Activated naive CD4-positive, alpha-beta T cell treated with anti-CD3 and anti-CD28 coated beads for 36 hours (primary cell): ENCODE results near the gene TMEM50A. TPM values are rescaled to one million over a fixed set of nuclear protein-coding genes. Genes with fewer than 3 reads are reported as not detected.
"Not testable (repeated sequence)": the region's sequence is repeated elsewhere in the genome, so short reads cannot be mapped to it uniquely, and the experiment has no call there.

ENCODE experiments used
- CTCF ChIA-PET: fragments of 350-600 bp; sonication (Branson Sonifier 250); formaldehyde crosslinking; loops from one replicate; lab custom pipeline; 2021; ENCODE audit warnings: antibody characterized with exemption; lab: Charles Lee
- DNase-seq: peaks from one replicate; pipeline ENCODE4 v3.0.0-alpha.2; 2020
- H3K27ac Mint-ChIP-seq: one replicate; pipeline ENCODE4 v1.8.0; 2021; ENCODE audit warnings: mild to moderate bottlenecking, mixed read lengths
- H3K27me3 Mint-ChIP-seq: one replicate; pipeline ENCODE4 v1.8.0; 2021; ENCODE audit warnings: low read depth, mixed read lengths
- H3K36me3 Mint-ChIP-seq: one replicate; pipeline ENCODE4 v1.8.0; 2021; ENCODE audit warnings: low read depth, mixed read lengths
- H3K4me1 Mint-ChIP-seq: one replicate; pipeline ENCODE4 v1.8.0; 2021; ENCODE audit warnings: low read depth, mixed read lengths
- H3K4me3 Mint-ChIP-seq: one replicate; pipeline ENCODE4 v1.8.0; 2021; ENCODE audit warnings: mild to moderate bottlenecking, moderate library complexity, mixed read lengths
- H3K9me3 Mint-ChIP-seq: one replicate; pipeline ENCODE4 v1.8.0; 2021; ENCODE audit warnings: mixed read lengths
- intact Hi-C: fragments of 100-400 bp; cut with micrococcal nuclease; formaldehyde crosslinking; loops from one replicate; pipeline ENCODE4 v1.15.1; 2023
- total RNA-seq, 2 experiments: library from RNA; stranded (reverse); gene quantifications; one replicate each; pipeline ENCODE4 v1.2.3, GENCODE V29; 2021

The TMEM50A gene
- total RNA-seq, 2 experiments from 2014 or later: 96.2 to 98.3 TPM

GRCh38 chr1:25342846-25343245 lies 4.7 kb downstream of the TMEM50A start:
- CTCF ChIA-PET: interaction anchor here (0.6 to 1.0 kb wide), 2 partner anchors 12 to 178 kb away, joined by 4 to 6 read pairs; no protein-coding TSS in a partner anchor
- DNase-seq: no peak
- Mint-ChIP-seq H3K27me3 (no peaks in the 10 kb centered on the region), H3K27ac (no peak overlapping the region), H3K4me3 (no peak overlapping the region), H3K36me3 (peaks cover 9% of the 10 kb centered on the region), H3K9me3 (no peaks in the 10 kb centered on the region), H3K4me1 (peaks cover 26% of the 10 kb centered on the region)
- intact Hi-C loops: no loop called here

GRCh38 chr1:25343872-25344271 lies 5.7 kb downstream of the TMEM50A start:
- intact Hi-C loops: no loop called here

GRCh38 chr1:25347556-25347955 lies 9.4 kb downstream of the TMEM50A start:
- CTCF ChIA-PET: interaction anchor here (1.5 kb wide), 1 partner anchor 140 kb away, joined by 4 read pairs; no protein-coding TSS in a partner anchor
- no peak overlapping the region for H3K27ac Mint-ChIP-seq

More at GRCh38 chr1:25343872-25344271, 5.7 kb downstream of the TMEM50A start:
- CTCF ChIA-PET: no interaction called here
- Mint-ChIP-seq H3K27me3 (no peaks in the 10 kb centered on the region), H3K9me3 (no peaks in the 10 kb centered on the region), H3K36me3 (peaks cover 12% of the 10 kb centered on the region), H3K4me1 (peaks cover 26% of the 10 kb centered on the region), H3K4me3 (no peak overlapping the region), H3K27ac (no peak overlapping the region)
- DNase-seq: no peak

GRCh38 chr1:25349606-25350005 lies 11.5 kb downstream of the TMEM50A start:
- no peak overlapping the region for H3K27ac Mint-ChIP-seq
- CTCF ChIA-PET: interaction anchor here (1.0 to 2.1 kb wide), 2 partner anchors 10 to 119 kb away, joined by 4 to 5 read pairs; no protein-coding TSS in a partner anchor
- H3K27me3 Mint-ChIP-seq: no peaks in the 10 kb centered on the region
- no peaks in the 10 kb centered on the region for H3K9me3 Mint-ChIP-seq
- intact Hi-C loops: no loop called here
- peaks cover 2% of the 10 kb centered on the region for H3K4me1 Mint-ChIP-seq
- DNase-seq: no peak
- H3K36me3 Mint-ChIP-seq: peaks cover 9% of the 10 kb centered on the region
- no peak overlapping the region for H3K4me3 Mint-ChIP-seq

More at GRCh38 chr1:25347556-25347955, 9.4 kb downstream of the TMEM50A start:
- Mint-ChIP-seq H3K27me3 (no peaks in the 10 kb centered on the region), H3K9me3 (no peaks in the 10 kb centered on the region), H3K4me1 (peaks cover 6% of the 10 kb centered on the region), H3K36me3 (peaks cover 13% of the 10 kb centered on the region), H3K4me3 (no peak overlapping the region)
- no peak for DNase-seq
- intact Hi-C loops: no loop called here

- intact Hi-C loops: no loop called here
- no peak for DNase-seq
- peaks cover 14% of the 10 kb centered on the region for H3K36me3 Mint-ChIP-seq
- H3K27ac Mint-ChIP-seq: peak overlapping the region; percentile 38
- no peaks in the 10 kb centered on the region for H3K9me3 Mint-ChIP-seq
- no peaks in the 10 kb centered on the region for H3K27me3 Mint-ChIP-seq
- CTCF ChIA-PET: no interaction called here
- no peak overlapping the region for H3K4me3 Mint-ChIP-seq
- peaks cover 21% of the 10 kb centered on the region for H3K4me1 Mint-ChIP-seq
Observed at GRCh38 chr1:25355841-25356395, 17.8 kb downstream of the TMEM50A start.

- Mint-ChIP-seq H3K27ac (peak overlapping the region; percentile 38), H3K4me1 (peaks cover 21% of the 10 kb centered on the region), H3K4me3 (no peak overlapping the region), H3K36me3 (peaks cover 14% of the 10 kb centered on the region), H3K27me3 (no peaks in the 10 kb centered on the region), H3K9me3 (no peaks in the 10 kb centered on the region)
- intact Hi-C loops: no loop called here
- CTCF ChIA-PET: no interaction called here
- no peak for DNase-seq
Observed at GRCh38 chr1:25356441-25356840, 18.3 kb downstream of the TMEM50A start.

- peaks cover 18% of the 10 kb centered on the region for H3K36me3 Mint-ChIP-seq
- intact Hi-C loops: no loop called here
- H3K27me3 Mint-ChIP-seq: no peaks in the 10 kb centered on the region
- CTCF ChIA-PET: no interaction called here
- no peak overlapping the region for H3K4me3 Mint-ChIP-seq
- no peaks in the 10 kb centered on the region for H3K9me3 Mint-ChIP-seq
- peak overlapping the region; percentile 53 for H3K27ac Mint-ChIP-seq
- DNase-seq: no peak
- peaks cover 21% of the 10 kb centered on the region for H3K4me1 Mint-ChIP-seq
Observed at GRCh38 chr1:25356848-25357247, 18.7 kb downstream of the TMEM50A start.

- Mint-ChIP-seq H3K27ac (no peak overlapping the region), H3K9me3 (no peaks in the 10 kb centered on the region), H3K27me3 (no peaks in the 10 kb centered on the region), H3K36me3 (peaks cover 15% of the 10 kb centered on the region), H3K4me1 (peaks cover 16% of the 10 kb centered on the region), H3K4me3 (no peak overlapping the region)
- intact Hi-C loops: no loop called here
- no peak for DNase-seq
- CTCF ChIA-PET: no interaction called here
Observed at GRCh38 chr1:25360596-25361581, 22.8 kb downstream of the TMEM50A start.

GRCh38 chr1:25361901-25362300 lies 23.8 kb downstream of the TMEM50A start:
- intact Hi-C loops: no loop called here
- Mint-ChIP-seq H3K4me3 (no peak overlapping the region), H3K27ac (no peak overlapping the region), H3K9me3 (no peaks in the 10 kb centered on the region), H3K36me3 (peaks cover 14% of the 10 kb centered on the region), H3K27me3 (no peaks in the 10 kb centered on the region), H3K4me1 (peaks cover 8% of the 10 kb centered on the region)
- DNase-seq: no peak
- CTCF ChIA-PET: no interaction called here

GRCh38 chr1:25362634-25363559 lies 24.8 kb downstream of the TMEM50A start:
- DNase-seq, H3K4me1 Mint-ChIP-seq, H3K4me3 Mint-ChIP-seq, H3K27me3 Mint-ChIP-seq, H3K9me3 Mint-ChIP-seq, intact Hi-C loops, H3K27ac Mint-ChIP-seq, CTCF ChIA-PET: not testable (repeated sequence)
- H3K36me3 Mint-ChIP-seq: peaks cover 14% of the 10 kb centered on the region

- H3K4me1 Mint-ChIP-seq: no peaks in the 10 kb centered on the region
- no peak for DNase-seq
- no peaks in the 10 kb centered on the region for H3K9me3 Mint-ChIP-seq
- H3K27me3 Mint-ChIP-seq: no peaks in the 10 kb centered on the region
- H3K36me3 Mint-ChIP-seq: no peaks in the 10 kb centered on the region
- no peak overlapping the region for H3K4me3 Mint-ChIP-seq
- CTCF ChIA-PET: interaction anchor here (0.6 kb wide), 2 partner anchors 117 to 320 kb away, joined by 3 to 4 read pairs; no protein-coding TSS in a partner anchor
- no peak overlapping the region for H3K27ac Mint-ChIP-seq
- intact Hi-C loops: no loop called here
Observed at GRCh38 chr1:25369241-25369640, 31.1 kb downstream of the TMEM50A start.
